GM18909 (cell line): ENCODE results near the gene HOXD13.

Source experiments
- ATAC-seq: cut with Tn5 transposase; IDR thresholded peaks from one replicate; pipeline ENCODE4 v1.9.1; 2021; ENCODE audit warnings: mild to moderate bottlenecking; ENCODE audit not compliant: unreplicated experiment, poor library complexity

HOXD13 gene

DNA sequence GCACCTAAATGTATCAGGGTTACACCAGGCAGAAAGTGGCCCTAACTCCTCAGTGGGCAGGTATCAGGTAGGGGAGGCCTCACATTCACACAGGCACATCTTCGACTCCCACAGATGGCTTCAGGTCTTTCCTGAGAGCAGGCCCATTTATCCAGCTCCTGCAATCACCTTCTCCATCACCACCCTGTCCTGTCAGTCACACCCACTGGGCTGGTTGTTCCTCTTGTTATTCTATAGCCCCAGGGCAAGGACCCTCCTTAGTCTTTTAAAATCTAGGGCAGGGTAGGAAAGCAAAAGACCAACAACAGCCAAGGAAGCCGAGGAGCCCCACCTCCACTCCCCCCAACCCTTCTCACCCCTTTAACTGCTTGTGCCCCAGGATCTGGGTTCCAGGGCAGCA lies 49.8 kb downstream of the HOXD13 start:
- no peak for ATAC-seq
